PC-3 (cell line): ENCODE data around the gene KRTAP4-16. TPM values are rescaled to one million over a fixed set of nuclear protein-coding genes. Genes with fewer than 3 reads are reported as not detected.

Experiments used
- ATAC-seq: fragments of 200-7000 bp; cut with Tn5 transposase; 2 replicates; pipeline ENCODE4 v1.9.1; 2020; ENCODE audit warnings: mild to moderate bottlenecking, moderate library complexity
- Bru-seq: library from RNA; stranded (reverse); fragments of 400-500 nt; gene quantifications from one replicate; lab custom pipeline; 2021; lab: Mats Ljungman, UMichigan
- BruChase-seq, 2 experiments: library from RNA; stranded (reverse); fragments of 400-500 nt; gene quantifications; one replicate each; lab custom pipeline; 2021; lab: Mats Ljungman, UMichigan
- BruUV-seq: library from RNA; stranded (reverse); fragments of 400-500 nt; replicated peaks from 2 replicates; lab custom pipeline; 2021; lab: Mats Ljungman, UMichigan
- CTCF ChIA-PET: fragments of 300-600 bp; sonication (Branson Sonifier 250); formaldehyde crosslinking; loops from one replicate; lab custom pipeline; 2022; ENCODE audit warnings: antibody characterized with exemption; lab: Charles Lee
- POLR2A ChIA-PET: fragments of 300-600 bp; sonication (Branson Sonifier 250); formaldehyde crosslinking; loops from one replicate; lab custom pipeline; 2022; ENCODE audit warnings: antibody characterized with exemption; ENCODE audit not compliant: unreplicated experiment; lab: Charles Lee
- DNase-seq: peaks from one replicate; pipeline ENCODE4 v3.0.0-alpha.2; 2015
- H2AFZ ChIP-seq: fragments of 300-600 bp; sonication (generic); 2 replicates; pipeline ENCODE4 v1.6.0; 2016; ENCODE audit warnings: antibody characterized with exemption, low read length
- H3F3A ChIP-seq: fragments of 300-600 bp; sonication (generic); one replicate; pipeline ENCODE4 v1.6.0; 2017; ENCODE audit warnings: antibody characterized with exemption, low read length, control low read depth, mild to moderate bottlenecking; ENCODE audit not compliant: unreplicated experiment
- H3K27ac ChIP-seq: fragments of 300-600 bp; sonication (generic); 2 replicates; pipeline ENCODE4 v1.5.1; 2016; ENCODE audit warnings: mild to moderate bottlenecking, low read length
- H3K27me3 ChIP-seq: fragments of 300-600 bp; sonication (generic); 2 replicates; pipeline ENCODE4 v1.6.1; 2016; ENCODE audit warnings: low read length, mixed read lengths
- H3K36me3 ChIP-seq: fragments of 300-600 bp; sonication (generic); 2 replicates; pipeline ENCODE4 v1.6.1; 2016; ENCODE audit warnings: low read depth, mixed run types, low read length, mixed read lengths
- H3K4me1 ChIP-seq: fragments of 300-600 bp; sonication (generic); 2 replicates; pipeline ENCODE4 v1.5.1; 2016; ENCODE audit warnings: low read length; ENCODE audit not compliant: insufficient read depth
- H3K4me2 ChIP-seq: fragments of 300-600 bp; sonication (generic); 2 replicates; pipeline ENCODE4 v1.6.0; 2016; ENCODE audit warnings: low read length
- H3K4me3 ChIP-seq: fragments of 300-600 bp; sonication (generic); 2 replicates; pipeline ENCODE4 v1.5.1; 2016; ENCODE audit warnings: mild to moderate bottlenecking, low read length, mixed read lengths
- H3K79me2 ChIP-seq: fragments of 300-600 bp; sonication (generic); 2 replicates; pipeline ENCODE4 v1.6.1; 2017; ENCODE audit warnings: low read length, mixed read lengths
- H3K9ac ChIP-seq: fragments of 300-600 bp; sonication (generic); 2 replicates; pipeline ENCODE4 v1.6.0; 2016; ENCODE audit warnings: mild to moderate bottlenecking, low read length
- H3K9me2 ChIP-seq: fragments of 300-600 bp; sonication (generic); replicated peaks from 2 replicates; pipeline ENCODE4 v1.6.1; 2016; ENCODE audit warnings: mixed run types, low read length, mixed read lengths
- H3K9me3 ChIP-seq: fragments of 300-600 bp; sonication (generic); 2 replicates; pipeline ENCODE4 v1.6.1; 2016; ENCODE audit warnings: low read length, mixed read lengths
- H4K20me1 ChIP-seq: fragments of 300-600 bp; sonication (generic); 2 replicates; pipeline ENCODE4 v1.6.1; 2016; ENCODE audit warnings: low read length, mixed read lengths
- EZH2 ChIP-seq: fragments of 300-600 bp; sonication (generic); IDR thresholded peaks from one replicate; pipeline ENCODE4 v1.6.1; 2017; ENCODE audit warnings: antibody characterized with exemption, mild to moderate bottlenecking, low read length; ENCODE audit not compliant: unreplicated experiment
- EZH2phosphoT487 ChIP-seq: fragments of 300-600 bp; sonication (generic); IDR thresholded peaks from 2 replicates; pipeline ENCODE4 v1.6.1; 2018; ENCODE audit warnings: mild to moderate bottlenecking, antibody characterized with exemption, low read length, borderline replicate concordance
- intact Hi-C: fragments of 100-400 bp; cut with micrococcal nuclease; formaldehyde crosslinking; loops from 2 replicates; pipeline ENCODE4 v1.9.0; 2023
- long read RNA-seq: library from polyadenylated mRNA; unstranded; transcript quantifications from one replicate; pipeline ENCODE4 v2.0.0, GENCODE V29; 2021; ENCODE audit not compliant: unreplicated experiment
- total RNA-seq: library from RNA; depleted of rRNA; stranded (reverse); fragments of >200 nt; gene quantifications from 2 replicates; pipeline ENCODE4 v1.2.3, GENCODE V29; 2014; rRNA removed
- TF ChIP-seq, protein P1 (sequence below): fragments of 300-600 bp; sonication (generic); conservative IDR thresholded peaks from 2 replicates; pipeline ENCODE4 v1.5.1; 2017; ENCODE audit warnings: antibody characterized with exemption, low read depth, mild to moderate bottlenecking, low read length

Gene KRTAP4-16
- total RNA-seq (not detected in 2 replicates), Bru-seq, nascent RNA (percentile 23 among the genes with signal in this experiment), BruChase-seq, experiment 1, labeled RNA remaining after a 6-hour chase (percentile 23 among the genes with signal in this experiment), BruChase-seq, experiment 2, labeled RNA remaining after a 2-hour chase (not detected)
- long read RNA-seq: 0 reads

DNA sequence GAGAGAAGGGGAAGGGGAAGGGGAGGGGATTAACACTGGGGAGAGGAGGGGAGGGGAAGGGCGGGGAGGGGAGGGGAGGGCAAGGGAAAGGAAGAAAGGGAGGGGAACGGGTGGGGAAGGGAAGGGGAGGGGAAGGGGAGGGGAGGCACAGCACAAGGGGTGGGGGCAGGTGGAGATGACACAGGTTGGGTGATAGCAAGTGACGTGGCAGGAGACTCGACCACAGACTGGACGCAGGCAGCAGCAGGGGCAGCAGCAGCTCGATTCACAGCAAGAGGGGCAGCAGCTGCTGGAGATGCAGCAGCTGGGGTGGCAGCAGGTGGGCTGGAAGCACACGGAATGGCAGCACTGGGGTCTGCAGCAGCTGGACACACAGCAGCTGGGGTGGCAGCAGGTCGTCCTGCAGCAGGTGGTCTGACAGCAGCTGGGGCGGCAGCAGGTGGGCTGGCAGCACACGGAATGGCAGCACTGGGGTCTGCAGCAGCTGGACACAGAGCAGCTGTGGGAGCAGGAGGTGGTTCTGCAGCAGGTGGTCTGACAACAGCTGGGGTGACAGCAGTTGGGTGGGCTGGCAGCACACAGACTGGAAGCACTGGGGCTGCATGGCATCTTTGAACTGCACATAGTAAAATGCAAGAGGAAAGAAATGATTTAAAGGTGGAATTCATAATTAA, at the start of gene KRTAP4-16:
TSS of gene KRTAP4-16 (minus strand) at position 624 of the 674 bp plus-strand sequence. CDS start at position 624, 0 bp downstream.
- TF ChIP-seq EZH2 (no peak), EZH2phosphoT487 (no peak)
- ChIA-PET POLR2A (no interaction called here), CTCF (no interaction called here)
- Histone ChIP-seq H3K4me1 (peaks cover 45% of the 10 kb centered on the region), H3K9ac (no peak within 1 kb of the TSS), H3K27ac (0 out of 2 replicates have a peak within 1 kb of the TSS, but pooled peaks have one; percentile 9), H3K4me2 (peak within 1 kb of the TSS; percentile 61), H3K36me3 (no peaks in the 10 kb centered on the region), H4K20me1 (no peaks in the 10 kb centered on the region), H3K9me2 (no peaks in the 10 kb centered on the region), H2AFZ (no peak within 1 kb of the TSS), H3K4me3 (peak within 1 kb of the TSS; percentile 47; the same call in 1 of the 2 replicates), H3F3A (no peaks in the 10 kb centered on the region), H3K9me3 (no peaks in the 10 kb centered on the region), H3K79me2 (0 out of 2 replicates have a peak, but pooled peaks cover 5% of the 10 kb centered on the region), H3K27me3 (no peaks in the 10 kb centered on the region)
- ATAC-seq: no peak
- peak; percentile 49 for DNase-seq
- BruUV-seq: no TSS peak
- intact Hi-C loops: no loop called here

DNA sequence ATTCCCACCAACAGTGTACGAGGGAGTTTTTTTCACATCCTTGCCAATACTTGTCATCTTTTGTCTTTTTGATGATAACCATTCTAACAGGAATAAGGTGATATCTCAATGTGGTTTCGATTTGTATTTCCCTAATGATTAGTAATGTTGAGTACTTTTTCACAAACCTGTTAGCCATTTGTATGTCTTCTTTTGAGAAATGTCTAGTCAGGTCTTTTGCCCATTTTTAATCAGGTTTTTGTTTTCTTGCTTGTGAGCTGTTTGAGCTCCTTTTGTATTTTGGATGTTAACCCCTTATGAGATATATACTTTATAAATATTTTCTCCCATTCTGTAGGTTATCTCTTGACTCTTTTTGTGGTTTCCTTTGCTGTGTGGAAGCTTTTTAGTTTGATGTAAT, 49.5 kb upstream of the KRTAP4-16 start:
- Histone ChIP-seq H3F3A (no peaks in the 10 kb centered on the region), H3K4me3 (no peak overlapping the region), H3K4me2 (no peak overlapping the region), H3K79me2 (no peaks in the 10 kb centered on the region), H3K9me2 (no peaks in the 10 kb centered on the region), H3K4me1 (no peaks in the 10 kb centered on the region; the same call in 1 of the 2 replicates), H3K36me3 (no peaks in the 10 kb centered on the region), H2AFZ (no peak overlapping the region), H3K9ac (no peak overlapping the region), H4K20me1 (no peaks in the 10 kb centered on the region), H3K9me3 (no peaks in the 10 kb centered on the region), H3K27ac (no peak overlapping the region), H3K27me3 (no peaks in the 10 kb centered on the region)
- TF ChIP-seq, protein P1, sequence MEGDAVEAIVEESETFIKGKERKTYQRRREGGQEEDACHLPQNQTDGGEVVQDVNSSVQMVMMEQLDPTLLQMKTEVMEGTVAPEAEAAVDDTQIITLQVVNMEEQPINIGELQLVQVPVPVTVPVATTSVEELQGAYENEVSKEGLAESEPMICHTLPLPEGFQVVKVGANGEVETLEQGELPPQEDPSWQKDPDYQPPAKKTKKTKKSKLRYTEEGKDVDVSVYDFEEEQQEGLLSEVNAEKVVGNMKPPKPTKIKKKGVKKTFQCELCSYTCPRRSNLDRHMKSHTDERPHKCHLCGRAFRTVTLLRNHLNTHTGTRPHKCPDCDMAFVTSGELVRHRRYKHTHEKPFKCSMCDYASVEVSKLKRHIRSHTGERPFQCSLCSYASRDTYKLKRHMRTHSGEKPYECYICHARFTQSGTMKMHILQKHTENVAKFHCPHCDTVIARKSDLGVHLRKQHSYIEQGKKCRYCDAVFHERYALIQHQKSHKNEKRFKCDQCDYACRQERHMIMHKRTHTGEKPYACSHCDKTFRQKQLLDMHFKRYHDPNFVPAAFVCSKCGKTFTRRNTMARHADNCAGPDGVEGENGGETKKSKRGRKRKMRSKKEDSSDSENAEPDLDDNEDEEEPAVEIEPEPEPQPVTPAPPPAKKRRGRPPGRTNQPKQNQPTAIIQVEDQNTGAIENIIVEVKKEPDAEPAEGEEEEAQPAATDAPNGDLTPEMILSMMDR: no peak
- TF ChIP-seq EZH2 (no peak), EZH2phosphoT487 (no peak)
- DNase-seq (no peak), ATAC-seq (no peak)
- POLR2A ChIA-PET: no interaction called here
- CTCF ChIA-PET: no interaction called here
- BruUV-seq: no TSS peak
- intact Hi-C loops: no loop called here

DNA sequence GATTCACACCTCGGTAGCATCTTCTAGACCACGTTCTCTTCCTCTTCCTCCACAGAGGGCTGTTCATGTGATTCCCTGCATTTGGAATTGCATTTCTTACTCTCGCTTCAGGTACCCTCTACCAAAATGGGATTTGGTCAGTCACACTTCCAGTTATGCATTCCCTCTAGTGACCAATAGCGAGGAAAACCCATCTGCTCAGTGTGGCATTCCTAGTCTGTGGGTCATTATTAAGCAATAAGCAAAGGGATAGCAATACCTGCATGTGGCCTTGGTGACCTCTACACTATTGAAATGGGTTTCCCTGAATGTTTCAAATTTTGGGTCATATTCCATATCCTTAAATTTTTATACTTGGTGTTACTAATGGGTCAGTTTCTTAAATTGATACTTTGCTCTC, 48.0 kb upstream of the KRTAP4-16 start:
- Histone ChIP-seq H4K20me1 (no peaks in the 10 kb centered on the region), H3K4me3 (no peak overlapping the region), H2AFZ (no peak overlapping the region), H3K9ac (no peak overlapping the region), H3K79me2 (no peaks in the 10 kb centered on the region), H3K4me1 (no peaks in the 10 kb centered on the region; the same call in 1 of the 2 replicates), H3K27me3 (no peaks in the 10 kb centered on the region), H3K36me3 (no peaks in the 10 kb centered on the region), H3K27ac (no peak overlapping the region), H3K9me2 (no peaks in the 10 kb centered on the region), H3K4me2 (no peak overlapping the region), H3K9me3 (no peaks in the 10 kb centered on the region), H3F3A (no peaks in the 10 kb centered on the region)
- no TSS peak for BruUV-seq
- POLR2A ChIA-PET: interaction anchor here (0.6 kb wide), 1 partner anchor 46 kb away, joined by 3 read pairs; no protein-coding TSS in a partner anchor
- TF ChIP-seq, protein P1: no peak
- TF ChIP-seq EZH2 (no peak), EZH2phosphoT487 (no peak)
- CTCF ChIA-PET: no interaction called here
- intact Hi-C loops: no loop called here
- DNase-seq (no peak), ATAC-seq (no peak)
